ENCODE results near the gene BBC3.
"Not testable (repeated sequence)": the region's sequence is repeated elsewhere in the genome, so short reads cannot be mapped to it uniquely, and the experiment has no call there.

BBC3 gene

DNA sequence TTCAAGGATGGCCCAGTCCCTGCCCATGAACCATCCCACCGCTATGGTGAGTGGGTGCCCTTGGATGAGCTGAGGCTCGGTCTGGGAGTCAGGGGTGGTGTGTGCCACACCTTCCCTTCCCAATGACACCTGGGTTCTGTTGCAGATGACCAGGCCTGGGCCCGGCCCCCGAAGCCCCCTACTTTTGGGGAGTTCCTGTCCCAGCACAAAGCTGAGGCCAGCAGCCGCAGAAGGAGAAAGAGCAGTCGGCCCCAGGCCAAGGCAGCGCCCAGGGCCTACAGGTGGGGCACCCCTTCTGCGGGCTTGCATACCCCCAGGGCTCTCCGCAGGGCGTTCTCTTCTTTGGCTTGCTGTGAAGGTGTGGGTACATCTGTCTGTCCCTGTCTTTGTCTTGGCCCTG lies 39.4 kb upstream of the BBC3 start:
- Histone ChIP-seq H3K27me3 (ENCODE audit: insufficient read depth, low read length) (no peaks in the 10 kb centered on the region), H3K36me3 (ENCODE audit: insufficient read depth, low read length) (no peaks in the 10 kb centered on the region), H3K4me1 (ENCODE audit: control insufficient read depth, insufficient read depth, low read length, unreplicated experiment) (peaks cover 4% of the 10 kb centered on the region), H3K79me2 (ENCODE audit: control insufficient read depth, insufficient read depth, low read length, unreplicated experiment) (no peaks in the 10 kb centered on the region), H3K27ac (ENCODE audit: low read depth, low read length) (no peak overlapping the region), H2AFZ (ENCODE audit: low read length, unreplicated experiment) (no peak overlapping the region), H3K4me3 (ENCODE audit: low read depth, low read length) (no peak overlapping the region)

- Histone ChIP-seq H3K36me3 (ENCODE audit: insufficient read depth, low read length) (no peaks in the 10 kb centered on the region), H3K27me3 (ENCODE audit: insufficient read depth, low read length) (no peaks in the 10 kb centered on the region), H3K27ac (ENCODE audit: low read depth, low read length) (no peak overlapping the region), H3K4me1 (ENCODE audit: control insufficient read depth, insufficient read depth, low read length, unreplicated experiment) (no peaks in the 10 kb centered on the region), H3K4me3 (ENCODE audit: low read depth, low read length) (no peak overlapping the region), H2AFZ (ENCODE audit: low read length, unreplicated experiment) (no peak overlapping the region), H3K79me2 (ENCODE audit: control insufficient read depth, insufficient read depth, low read length, unreplicated experiment) (no peaks in the 10 kb centered on the region)
These were observed 38.6 kb upstream of the BBC3 start for GRCh38 chr19:47269596-47269995.

DNA sequence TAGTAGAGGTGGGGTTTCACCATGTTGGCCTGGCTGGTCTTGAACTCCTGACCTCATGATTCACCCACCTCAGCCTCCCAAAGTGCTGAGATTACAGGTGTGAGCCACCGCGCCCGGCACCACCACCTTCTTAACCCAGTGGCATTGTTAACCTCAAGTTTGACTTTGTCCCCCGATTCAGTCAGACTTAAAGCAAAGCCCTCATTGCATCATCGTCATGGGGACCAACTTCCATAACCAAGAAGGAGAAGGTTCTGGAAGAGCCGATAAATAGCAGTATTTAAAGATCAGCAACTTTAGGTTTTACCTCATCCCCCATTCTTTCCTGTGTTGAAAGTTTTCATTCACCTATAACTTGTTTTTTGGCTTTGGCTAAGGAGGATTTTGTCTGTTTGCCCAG lies 37.0 kb upstream of the BBC3 start:
- H3K4me1 ChIP-seq (ENCODE audit: control insufficient read depth, insufficient read depth, low read length, unreplicated experiment), result no peaks in the 10 kb centered on the region
- no peaks in the 10 kb centered on the region for H3K79me2 ChIP-seq (ENCODE audit: control insufficient read depth, insufficient read depth, low read length, unreplicated experiment)
- H2AFZ ChIP-seq (ENCODE audit: low read length, unreplicated experiment), result no peak overlapping the region
- no peaks in the 10 kb centered on the region for H3K36me3 ChIP-seq (ENCODE audit: insufficient read depth, low read length)
- no peak overlapping the region for H3K4me3 ChIP-seq (ENCODE audit: low read depth, low read length)
- H3K27ac ChIP-seq (ENCODE audit: low read depth, low read length), result no peak overlapping the region
- no peaks in the 10 kb centered on the region for H3K27me3 ChIP-seq (ENCODE audit: insufficient read depth, low read length)

DNA sequence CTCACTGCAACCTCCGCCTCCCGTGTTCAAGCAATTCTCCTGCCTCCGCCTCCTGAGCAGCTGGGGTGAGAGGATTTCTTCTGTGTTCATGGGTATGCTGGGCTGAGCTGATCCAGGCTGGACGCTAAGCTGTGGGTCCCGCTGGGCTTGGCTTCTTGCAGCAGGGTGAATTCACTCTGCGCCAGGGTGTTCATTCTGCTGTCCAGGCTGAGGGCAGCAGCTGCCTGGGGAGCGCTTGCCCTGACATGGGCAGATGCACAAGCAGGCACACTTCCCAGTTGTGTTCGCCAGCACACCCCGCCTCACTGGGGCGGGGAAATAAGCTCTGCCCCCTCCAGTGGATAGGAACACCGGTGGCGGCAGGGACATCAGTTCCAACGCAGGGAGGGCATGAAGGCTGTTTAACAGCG lies 36.4 kb upstream of the BBC3 start:
- H3K4me1 ChIP-seq (ENCODE audit: control insufficient read depth, insufficient read depth, low read length, unreplicated experiment), result no peaks in the 10 kb centered on the region
- H3K27ac ChIP-seq (ENCODE audit: low read depth, low read length), result no peak overlapping the region
- H3K36me3 ChIP-seq (ENCODE audit: insufficient read depth, low read length), result no peaks in the 10 kb centered on the region
- no peak overlapping the region for H3K4me3 ChIP-seq (ENCODE audit: low read depth, low read length)
- H2AFZ ChIP-seq (ENCODE audit: low read length, unreplicated experiment), result no peak overlapping the region
- H3K27me3 ChIP-seq (ENCODE audit: insufficient read depth, low read length), result no peaks in the 10 kb centered on the region
- H3K79me2 ChIP-seq (ENCODE audit: control insufficient read depth, insufficient read depth, low read length, unreplicated experiment), result no peaks in the 10 kb centered on the region

- no peaks in the 10 kb centered on the region for H3K4me1 ChIP-seq (ENCODE audit: control insufficient read depth, insufficient read depth, low read length, unreplicated experiment)
- no peak overlapping the region for H2AFZ ChIP-seq (ENCODE audit: low read length, unreplicated experiment)
- no peaks in the 10 kb centered on the region for H3K79me2 ChIP-seq (ENCODE audit: control insufficient read depth, insufficient read depth, low read length, unreplicated experiment)
- H3K4me3 ChIP-seq (ENCODE audit: low read depth, low read length), result no peak overlapping the region
- no peak overlapping the region for H3K27ac ChIP-seq (ENCODE audit: low read depth, low read length)
- H3K27me3 ChIP-seq (ENCODE audit: insufficient read depth, low read length), result no peaks in the 10 kb centered on the region
- H3K36me3 ChIP-seq (ENCODE audit: insufficient read depth, low read length), result no peaks in the 10 kb centered on the region
These were observed 35.5 kb upstream of the BBC3 start for GRCh38 chr19:47266401-47266941.

GRCh38 chr19:47264629-47265028 lies 33.6 kb upstream of the BBC3 start:
- no peak overlapping the region for H2AFZ ChIP-seq (ENCODE audit: low read length, unreplicated experiment)
- 0 out of 2 replicates have a peak, but pooled peaks cover 3% of the 10 kb centered on the region for H3K36me3 ChIP-seq (ENCODE audit: insufficient read depth, low read length)
- no peak overlapping the region for H3K4me3 ChIP-seq (ENCODE audit: low read depth, low read length)
- no peaks in the 10 kb centered on the region for H3K27me3 ChIP-seq (ENCODE audit: insufficient read depth, low read length)
- no peaks in the 10 kb centered on the region for H3K4me1 ChIP-seq (ENCODE audit: control insufficient read depth, insufficient read depth, low read length, unreplicated experiment)
- H3K79me2 ChIP-seq (ENCODE audit: control insufficient read depth, insufficient read depth, low read length, unreplicated experiment), result peaks cover 7% of the 10 kb centered on the region
- H3K27ac ChIP-seq (ENCODE audit: low read depth, low read length), result no peak overlapping the region

GRCh38 chr19:47261946-47262793 lies 31.2 kb upstream of the BBC3 start:
- Histone ChIP-seq H3K4me1 (ENCODE audit: control insufficient read depth, insufficient read depth, low read length, unreplicated experiment) (peaks cover 13% of the 10 kb centered on the region), H3K79me2 (ENCODE audit: control insufficient read depth, insufficient read depth, low read length, unreplicated experiment) (peaks cover 24% of the 10 kb centered on the region)
- H3K4me3 ChIP-seq (ENCODE audit: low read depth, low read length); H3K36me3 ChIP-seq (ENCODE audit: insufficient read depth, low read length); H3K27ac ChIP-seq (ENCODE audit: low read depth, low read length); H3K27me3 ChIP-seq (ENCODE audit: insufficient read depth, low read length); H2AFZ ChIP-seq (ENCODE audit: low read length, unreplicated experiment): not testable (repeated sequence)

- Histone ChIP-seq H2AFZ (ENCODE audit: low read length, unreplicated experiment) (no peak overlapping the region), H3K27me3 (ENCODE audit: insufficient read depth, low read length) (no peaks in the 10 kb centered on the region), H3K79me2 (ENCODE audit: control insufficient read depth, insufficient read depth, low read length, unreplicated experiment) (peaks cover 24% of the 10 kb centered on the region), H3K36me3 (ENCODE audit: insufficient read depth, low read length) (0 out of 2 replicates have a peak, but pooled peaks cover 3% of the 10 kb centered on the region), H3K4me3 (ENCODE audit: low read depth, low read length) (no peak overlapping the region), H3K27ac (ENCODE audit: low read depth, low read length) (no peak overlapping the region), H3K4me1 (ENCODE audit: control insufficient read depth, insufficient read depth, low read length, unreplicated experiment) (peaks cover 13% of the 10 kb centered on the region)
These were observed 29.5 kb upstream of the BBC3 start for GRCh38 chr19:47260476-47260875.

GRCh38 chr19:47258895-47259555 lies 28.0 kb upstream of the BBC3 start:
- H3K36me3 ChIP-seq (ENCODE audit: insufficient read depth, low read length), result 0 out of 2 replicates have a peak, but pooled peaks cover 3% of the 10 kb centered on the region
- peaks cover 13% of the 10 kb centered on the region for H3K4me1 ChIP-seq (ENCODE audit: control insufficient read depth, insufficient read depth, low read length, unreplicated experiment)
- peak overlapping the region; percentile 80 for H3K4me3 ChIP-seq (ENCODE audit: low read depth, low read length)
- no peaks in the 10 kb centered on the region for H3K27me3 ChIP-seq (ENCODE audit: insufficient read depth, low read length)
- H3K27ac ChIP-seq (ENCODE audit: low read depth, low read length), result 0 out of 2 replicates have a peak overlapping the region, but pooled peaks have one; percentile 88
- H2AFZ ChIP-seq (ENCODE audit: low read length, unreplicated experiment), result no peak overlapping the region
- peaks cover 24% of the 10 kb centered on the region for H3K79me2 ChIP-seq (ENCODE audit: control insufficient read depth, insufficient read depth, low read length, unreplicated experiment)

DNA sequence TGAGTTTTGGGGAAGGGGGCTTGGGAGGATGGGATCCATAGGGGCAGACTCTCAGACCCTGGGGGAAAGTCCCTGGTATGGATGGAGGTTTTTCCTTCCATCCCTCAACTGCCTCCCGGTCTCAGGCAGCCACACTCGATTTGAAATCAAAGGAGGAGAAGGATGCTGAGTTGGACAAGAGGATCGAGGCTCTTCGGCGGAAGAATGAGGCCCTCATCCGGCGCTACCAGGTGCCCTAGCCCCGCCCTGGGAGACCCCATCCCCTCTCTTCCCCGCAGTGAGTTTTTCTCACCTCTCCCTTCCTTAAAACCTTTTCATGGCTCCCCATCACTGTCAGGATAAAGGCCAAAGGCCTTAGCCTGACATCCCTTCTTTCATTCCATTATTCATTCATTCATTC lies 27.4 kb upstream of the BBC3 start:
- Histone ChIP-seq H3K79me2 (ENCODE audit: control insufficient read depth, insufficient read depth, low read length, unreplicated experiment) (peaks cover 24% of the 10 kb centered on the region), H2AFZ (ENCODE audit: low read length, unreplicated experiment) (no peak overlapping the region), H3K4me3 (ENCODE audit: low read depth, low read length) (peak overlapping the region; percentile 80), H3K27ac (ENCODE audit: low read depth, low read length) (peak overlapping the region; percentile 88; the same call in 1 of the 2 replicates), H3K4me1 (ENCODE audit: control insufficient read depth, insufficient read depth, low read length, unreplicated experiment) (peaks cover 13% of the 10 kb centered on the region), H3K27me3 (ENCODE audit: insufficient read depth, low read length) (no peaks in the 10 kb centered on the region), H3K36me3 (ENCODE audit: insufficient read depth, low read length) (0 out of 2 replicates have a peak, but pooled peaks cover 3% of the 10 kb centered on the region)

Data from ACC112 (cell line).